HepG2 (cell line): Measurements from ENCODE around the gene HEPACAM2.

Experiments used
- BRCA1 ChIP-seq: sonication (generic); formaldehyde crosslinking; IDR thresholded peaks from 2 replicates; pipeline ENCODE4 v1.4.0; 2020; ENCODE audit warnings: missing genetic modification reagents
- RFX5 ChIP-seq: IDR thresholded peaks from 2 replicates; pipeline ENCODE4 v1.6.1; 2011; ENCODE audit warnings: low read depth, low read length, improper control_type of control experiment
- ZNF431 ChIP-seq: sonication (generic); formaldehyde crosslinking; IDR thresholded peaks from 2 replicates; pipeline ENCODE4 v1.9.0; 2022; ENCODE audit warnings: missing genetic modification reagents, low read depth, mild to moderate bottlenecking, borderline replicate concordance

DNA sequence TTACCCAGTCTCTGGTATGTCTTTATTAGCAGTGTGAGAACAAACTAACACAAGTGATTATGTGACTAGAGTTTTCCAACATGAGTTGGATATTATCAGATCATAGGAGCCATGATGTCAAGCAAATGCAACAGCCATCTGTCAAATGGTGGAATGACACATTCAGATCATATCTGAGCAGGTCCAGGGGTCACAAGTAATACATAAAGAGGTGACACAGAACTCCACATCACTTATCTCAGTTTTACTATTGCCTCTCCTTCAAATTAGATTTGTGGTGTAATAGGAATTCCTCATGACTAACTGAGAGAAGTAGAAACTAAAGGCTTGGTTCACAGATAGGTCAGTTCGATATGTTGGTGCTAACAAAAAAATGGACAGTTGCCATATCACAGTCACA is 65.9 kb downstream of the HEPACAM2 start:
- TF ChIP-seq ZNF431 (CRISPR knock-in tag) (no peak), BRCA1 (no peak), RFX5 (no peak)
